Stimulated activated CD4-positive, alpha-beta T cell treated with anti-CD3 and anti-CD28 coated beads, Interleukin-1b, Interleukin-23, amount 100 ng/mL, for 1 hour (primary cell): ENCODE results near the gene E2F7.

Source experiments
- DNase-seq, 2 donors: peaks; one replicate each; pipeline ENCODE4 v3.0.0-alpha.2; 2020; ENCODE audit warnings: low read depth in 2 of 2

Gene E2F7

GRCh38 chr12:77064896-77065360, 441 bp downstream of the E2F7 start:
- DNase-seq = no peak

GRCh38 chr12:77062846-77063461, 2.4 kb downstream of the E2F7 start:
- DNase-seq = no peak

- DNase-seq = no peak
These were observed 3.0 kb downstream of the E2F7 start for GRCh38 chr12:77062396-77062795.

- no peak for DNase-seq
These were observed 4.5 kb downstream of the E2F7 start for GRCh38 chr12:77060883-77061240.

- DNase-seq = no peak
These were observed 5.1 kb downstream of the E2F7 start for GRCh38 chr12:77060136-77060882.

GRCh38 chr12:77058740-77059139, 6.6 kb downstream of the E2F7 start:
- DNase-seq = no peak

- DNase-seq = no peak
These were observed 10.5 kb downstream of the E2F7 start for GRCh38 chr12:77054851-77055250.

GRCh38 chr12:77053259-77053658, 12.1 kb downstream of the E2F7 start:
- no peak for DNase-seq

GRCh38 chr12:77049767-77050353, 15.5 kb downstream of the E2F7 start:
- DNase-seq = no peak

GRCh38 chr12:77047341-77048109, 17.8 kb downstream of the E2F7 start:
- no peak for DNase-seq

GRCh38 chr12:77046468-77046867, 18.9 kb downstream of the E2F7 start:
- DNase-seq = no peak

GRCh38 chr12:77045183-77045582, 20.2 kb downstream of the E2F7 start:
- no peak for DNase-seq

GRCh38 chr12:77044721-77045120, 20.6 kb downstream of the E2F7 start:
- DNase-seq = no peak

- no peak for DNase-seq
These were observed 22.5 kb downstream of the E2F7 start for GRCh38 chr12:77042833-77043232.

- no peak for DNase-seq
These were observed 25.1 kb downstream of the E2F7 start for GRCh38 chr12:77040231-77040630.

- DNase-seq = no peak
These were observed 30.1 kb downstream of the E2F7 start for GRCh38 chr12:77035226-77035625.

GRCh38 chr12:77033658-77034536, 31.5 kb downstream of the E2F7 start:
- DNase-seq = no peak

- DNase-seq = no peak
These were observed 33.0 kb downstream of the E2F7 start for GRCh38 chr12:77032406-77032805.

- no peak for DNase-seq
These were observed 33.6 kb downstream of the E2F7 start for GRCh38 chr12:77031745-77032144.

- DNase-seq = no peak
These were observed 39.5 kb downstream of the E2F7 start for GRCh38 chr12:77025782-77026314.

- no peak for DNase-seq
These were observed 41.9 kb downstream of the E2F7 start for GRCh38 chr12:77023501-77023900.
